Suprapubic skin (tissue), 3 donors: ENCODE results near the gene CCL22.

Experiments
- POLR2A ChIP-seq, 2 donors: fragments of 450-650 bp; IDR thresholded peaks; one replicate each; pipeline ENCODE4 v1.6.1; 2017; ENCODE audit warnings: antibody characterized with exemption in 2 of 2, mild to moderate bottlenecking in 2 of 2, moderate library complexity in 2 of 2
- TF ChIP-seq, protein P1 (sequence below), 2 donors: fragments of 200-600 bp in 1 of 2; fragments of 450-650 bp in 1 of 2; sonication (generic) in 1 of 2; IDR thresholded peaks; one replicate each; pipeline ENCODE4 v1.5.1; 2016 to 2019; ENCODE audit warnings: antibody characterized with exemption in 2 of 2, mild to moderate bottlenecking in 1 of 2, moderate library complexity in 1 of 2

DNA sequence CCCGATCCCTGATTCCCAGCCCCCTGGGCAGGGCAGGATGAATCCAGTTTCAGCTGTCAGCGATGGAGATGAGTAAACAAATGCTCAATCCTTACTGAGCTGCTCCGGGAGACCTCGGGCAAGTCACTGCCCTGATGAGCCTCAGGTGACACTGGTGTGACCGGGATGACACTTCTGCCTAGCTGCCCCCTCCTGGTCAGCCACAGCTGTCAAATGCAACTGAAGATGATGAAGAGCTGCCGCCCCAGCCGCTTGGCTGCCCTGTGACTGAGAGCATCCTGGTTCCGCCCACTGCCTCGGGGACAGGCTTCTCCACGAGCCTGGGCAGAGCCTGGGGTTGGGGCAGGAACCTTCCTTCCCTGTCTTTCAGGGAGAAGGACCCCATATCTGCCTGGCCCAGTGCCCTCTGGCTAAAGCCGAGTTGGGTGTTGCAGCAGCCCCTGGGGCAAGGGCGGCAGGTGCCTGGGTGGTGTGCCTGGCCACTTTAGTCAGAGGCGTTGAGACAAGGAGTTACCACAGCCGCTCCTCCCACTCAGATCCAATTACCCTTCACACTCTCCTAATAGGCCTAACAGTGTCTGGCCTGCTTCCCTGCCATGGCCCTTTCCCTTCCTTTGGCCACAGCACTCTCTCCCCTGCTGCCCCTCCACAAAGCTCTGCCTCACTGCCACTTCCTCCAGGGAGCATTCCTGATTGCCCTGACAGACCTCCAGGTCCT, 51.4 kb downstream of the CCL22 start:
- TF ChIP-seq, protein P1, sequence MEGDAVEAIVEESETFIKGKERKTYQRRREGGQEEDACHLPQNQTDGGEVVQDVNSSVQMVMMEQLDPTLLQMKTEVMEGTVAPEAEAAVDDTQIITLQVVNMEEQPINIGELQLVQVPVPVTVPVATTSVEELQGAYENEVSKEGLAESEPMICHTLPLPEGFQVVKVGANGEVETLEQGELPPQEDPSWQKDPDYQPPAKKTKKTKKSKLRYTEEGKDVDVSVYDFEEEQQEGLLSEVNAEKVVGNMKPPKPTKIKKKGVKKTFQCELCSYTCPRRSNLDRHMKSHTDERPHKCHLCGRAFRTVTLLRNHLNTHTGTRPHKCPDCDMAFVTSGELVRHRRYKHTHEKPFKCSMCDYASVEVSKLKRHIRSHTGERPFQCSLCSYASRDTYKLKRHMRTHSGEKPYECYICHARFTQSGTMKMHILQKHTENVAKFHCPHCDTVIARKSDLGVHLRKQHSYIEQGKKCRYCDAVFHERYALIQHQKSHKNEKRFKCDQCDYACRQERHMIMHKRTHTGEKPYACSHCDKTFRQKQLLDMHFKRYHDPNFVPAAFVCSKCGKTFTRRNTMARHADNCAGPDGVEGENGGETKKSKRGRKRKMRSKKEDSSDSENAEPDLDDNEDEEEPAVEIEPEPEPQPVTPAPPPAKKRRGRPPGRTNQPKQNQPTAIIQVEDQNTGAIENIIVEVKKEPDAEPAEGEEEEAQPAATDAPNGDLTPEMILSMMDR (IDR thresholded peaks at IDR 0.05): no peak
- TF ChIP-seq POLR2A (IDR thresholded peaks at IDR 0.05): no peak
